ENCODE data around the gene CPNE6.

The CPNE6 gene

GRCh38 chr14:24113801-24114531 lies 42.6 kb downstream of the CPNE6 start:
- peaks cover 36% of the 10 kb centered on the region for H3K4me1 ChIP-seq
- H3K4me3 ChIP-seq: peak overlapping the region; percentile 75
- peak overlapping the region; percentile 95 for H3K27ac ChIP-seq
- 0 out of 2 replicates have a peak, but pooled peaks have one; percentile 22 for TF ChIP-seq Cebpa-rat (IDR thresholded peaks at IDR 0.05)
- H3K27me3 ChIP-seq: no peaks in the 10 kb centered on the region
- peaks cover 29% of the 10 kb centered on the region for H3K36me3 ChIP-seq
- peak overlapping the region; percentile 100 for H3K4me2 ChIP-seq
- H3K9ac ChIP-seq: peak overlapping the region; percentile 87
- H3K9me3 ChIP-seq: no peaks in the 10 kb centered on the region
- H4K20me1 ChIP-seq: no peaks in the 10 kb centered on the region

DNA sequence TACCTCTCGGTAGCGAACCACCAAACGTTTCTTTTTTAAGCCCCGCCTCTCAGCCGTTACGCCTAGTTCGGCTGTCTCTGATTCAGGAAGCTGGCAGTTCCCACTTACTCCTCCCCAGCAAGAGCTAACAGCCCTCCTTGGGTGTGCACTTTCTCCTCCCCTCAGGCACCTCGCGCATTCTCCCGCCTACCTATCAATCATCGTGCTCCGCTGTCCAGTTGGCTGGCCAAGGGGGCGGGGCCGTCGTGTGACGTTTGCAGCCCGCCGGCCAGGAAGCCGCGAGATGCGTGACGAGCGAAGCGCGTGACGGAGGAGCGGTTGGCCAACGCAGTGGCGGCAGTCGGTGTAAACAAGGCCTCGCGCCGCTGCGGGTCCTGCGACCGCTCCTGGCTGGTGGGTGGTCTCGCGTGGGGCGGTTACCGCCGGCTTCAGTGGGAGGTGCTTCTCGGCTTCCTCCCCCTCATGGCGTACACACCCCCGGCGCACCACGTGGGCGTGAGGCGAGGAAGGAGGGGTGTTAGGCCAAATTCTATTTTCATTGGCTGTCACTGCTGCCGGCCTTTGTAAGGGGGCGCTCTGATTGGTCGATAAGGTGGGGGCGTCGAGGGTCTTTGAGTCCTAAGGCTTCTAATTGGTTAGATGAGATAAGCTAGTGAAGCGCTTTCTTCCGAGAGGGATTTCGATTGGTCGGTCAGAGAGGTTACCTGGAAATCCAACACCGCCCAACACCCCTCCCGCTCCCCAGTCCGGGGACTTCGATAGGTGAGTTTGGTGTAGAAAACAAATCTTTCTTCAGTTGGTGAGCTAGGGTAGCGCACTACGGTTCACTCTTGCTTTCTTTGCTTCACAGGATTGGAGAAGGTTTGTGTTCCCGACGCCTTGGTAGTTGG lies 43.4 kb downstream of the CPNE6 start, which contains the start of the genes DCAF11 and NRL:
TSS of gene DCAF11 (plus strand) at position 246 of the 890 bp plus-strand sequence. CDS start 818 bp downstream, outside the sequence.
TSS of gene NRL (minus strand) at position 418 of the 890 bp plus-strand sequence. CDS start 32,101 bp downstream, outside the sequence.
- H4K20me1 ChIP-seq: no peaks in the 10 kb centered on the region
- peak within 1 kb of the TSS; percentile 95 for H3K27ac ChIP-seq
- H3K27me3 ChIP-seq: no peaks in the 10 kb centered on the region
- H3K4me1 ChIP-seq: peaks cover 32% of the 10 kb centered on the region
- H3K9ac ChIP-seq: peak within 1 kb of the TSS; percentile 87
- peak within 1 kb of the TSS; percentile 100 for H3K4me2 ChIP-seq
- no peaks in the 10 kb centered on the region for H3K9me3 ChIP-seq
- H3K4me3 ChIP-seq: peak within 1 kb of the TSS; percentile 75
- H3K36me3 ChIP-seq: peaks cover 37% of the 10 kb centered on the region
- TF ChIP-seq Cebpa-rat (IDR thresholded peaks at IDR 0.05): no peak

DNA sequence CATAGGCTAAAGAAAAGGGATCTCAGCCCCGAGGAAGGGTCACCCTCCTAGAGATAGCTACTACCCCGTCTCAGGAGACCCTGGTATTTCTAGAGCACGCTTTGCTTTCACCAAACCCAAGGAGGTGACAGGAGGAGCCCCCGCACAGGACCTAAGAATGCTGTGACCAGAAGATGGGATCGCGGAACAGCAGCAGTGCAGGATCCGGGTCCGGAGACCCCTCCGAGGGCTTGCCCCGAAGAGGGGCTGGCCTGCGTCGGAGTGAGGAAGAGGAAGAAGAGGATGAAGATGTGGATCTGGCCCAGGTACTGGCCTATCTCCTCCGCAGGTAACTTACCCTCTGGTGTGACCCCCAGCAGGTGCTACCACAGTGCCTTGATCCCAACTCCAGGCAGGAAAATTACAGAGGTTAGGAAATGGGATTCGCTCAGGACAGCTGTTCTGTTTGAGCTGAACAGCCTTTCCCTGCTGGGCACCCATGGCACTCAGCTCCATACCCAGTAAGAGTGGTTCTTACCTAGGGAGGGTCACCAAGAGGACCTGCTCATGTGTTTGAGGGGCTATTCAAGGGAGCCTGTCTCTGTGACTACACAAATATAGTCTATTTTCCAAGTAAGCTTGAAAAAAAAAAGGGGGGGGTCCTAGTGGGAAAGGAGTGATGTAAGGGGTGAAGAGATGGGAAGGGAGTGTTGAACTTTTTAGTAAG lies 44.2 kb downstream of the CPNE6 start:
- Histone ChIP-seq H3K36me3 (peaks cover 45% of the 10 kb centered on the region), H3K9me3 (no peaks in the 10 kb centered on the region), H3K4me1 (peaks cover 25% of the 10 kb centered on the region), H3K9ac (peak overlapping the region; percentile 87), H3K4me2 (peak overlapping the region; percentile 93), H3K4me3 (peak overlapping the region; percentile 75), H3K27ac (peak overlapping the region; percentile 48; the same call in 1 of the 2 replicates), H3K27me3 (no peaks in the 10 kb centered on the region), H4K20me1 (no peaks in the 10 kb centered on the region)
- no peak for TF ChIP-seq Cebpa-rat (IDR thresholded peaks at IDR 0.05)

GRCh38 chr14:24116128-24116814 lies 44.9 kb downstream of the CPNE6 start:
- Histone ChIP-seq H3K4me3 (peak overlapping the region; percentile 75), H3K27ac (no peak overlapping the region), H4K20me1 (no peaks in the 10 kb centered on the region), H3K9me3 (no peaks in the 10 kb centered on the region), H3K9ac (peak overlapping the region; percentile 87), H3K4me2 (peak overlapping the region; percentile 93), H3K4me1 (peaks cover 19% of the 10 kb centered on the region), H3K36me3 (peaks cover 52% of the 10 kb centered on the region), H3K27me3 (no peaks in the 10 kb centered on the region)
- TF ChIP-seq Cebpa-rat (IDR thresholded peaks at IDR 0.05): no peak

DNA sequence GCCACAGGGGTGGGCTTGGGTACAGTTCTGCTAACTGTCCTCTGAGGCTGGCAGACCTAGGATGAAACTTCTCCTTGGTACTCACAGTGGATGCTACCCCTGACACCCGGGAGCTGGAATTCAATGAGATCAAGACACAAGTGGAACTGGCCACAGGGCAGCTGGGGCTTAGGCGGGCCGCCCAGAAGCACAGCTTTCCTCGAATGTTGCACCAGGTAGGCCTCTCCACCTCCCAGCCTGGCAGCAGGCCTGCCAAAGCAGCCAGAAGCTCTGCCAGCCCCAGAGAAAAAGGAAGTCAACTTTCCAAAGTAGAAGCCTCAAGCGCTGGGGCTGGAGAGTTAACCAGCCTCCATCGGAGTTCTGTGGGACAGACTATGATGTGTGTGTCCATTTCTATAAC lies 45.8 kb downstream of the CPNE6 start:
- peaks cover 19% of the 10 kb centered on the region for H3K4me1 ChIP-seq
- H3K36me3 ChIP-seq: peaks cover 61% of the 10 kb centered on the region
- no peak for TF ChIP-seq Cebpa-rat (IDR thresholded peaks at IDR 0.05)
- no peak overlapping the region; the same call in 1 of the 2 replicates for H3K4me2 ChIP-seq
- H3K27ac ChIP-seq: no peak overlapping the region
- H3K9ac ChIP-seq: 0 out of 2 replicates have a peak overlapping the region, but pooled peaks have one; percentile 13
- H3K4me3 ChIP-seq: no peak overlapping the region
- H3K9me3 ChIP-seq: no peaks in the 10 kb centered on the region
- H4K20me1 ChIP-seq: no peaks in the 10 kb centered on the region
- no peaks in the 10 kb centered on the region for H3K27me3 ChIP-seq

DNA sequence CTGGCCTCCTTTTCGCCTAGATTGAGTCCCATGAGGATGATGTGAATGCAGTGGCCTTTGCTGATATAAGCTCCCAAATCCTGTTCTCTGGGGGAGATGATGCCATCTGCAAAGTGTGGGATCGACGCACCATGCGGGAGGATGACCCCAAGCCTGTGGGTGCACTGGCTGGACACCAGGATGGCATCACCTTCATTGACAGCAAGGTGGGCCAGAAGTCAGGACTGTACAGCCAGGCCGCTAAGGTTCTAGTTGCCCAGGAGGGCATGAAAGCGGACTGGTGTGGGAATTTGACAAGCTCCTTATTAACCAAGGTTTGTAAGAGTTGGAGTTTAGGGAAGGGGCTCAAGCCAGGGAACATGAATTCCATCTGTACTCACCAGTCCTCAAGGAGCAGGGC lies 48.3 kb downstream of the CPNE6 start:
- Histone ChIP-seq H4K20me1 (no peaks in the 10 kb centered on the region), H3K27me3 (no peaks in the 10 kb centered on the region), H3K9ac (no peak overlapping the region), H3K9me3 (no peaks in the 10 kb centered on the region), H3K4me3 (no peak overlapping the region), H3K27ac (no peak overlapping the region), H3K4me2 (no peak overlapping the region), H3K36me3 (peaks cover 86% of the 10 kb centered on the region), H3K4me1 (peaks cover 15% of the 10 kb centered on the region)
- TF ChIP-seq Cebpa-rat (IDR thresholded peaks at IDR 0.05): no peak

DNA sequence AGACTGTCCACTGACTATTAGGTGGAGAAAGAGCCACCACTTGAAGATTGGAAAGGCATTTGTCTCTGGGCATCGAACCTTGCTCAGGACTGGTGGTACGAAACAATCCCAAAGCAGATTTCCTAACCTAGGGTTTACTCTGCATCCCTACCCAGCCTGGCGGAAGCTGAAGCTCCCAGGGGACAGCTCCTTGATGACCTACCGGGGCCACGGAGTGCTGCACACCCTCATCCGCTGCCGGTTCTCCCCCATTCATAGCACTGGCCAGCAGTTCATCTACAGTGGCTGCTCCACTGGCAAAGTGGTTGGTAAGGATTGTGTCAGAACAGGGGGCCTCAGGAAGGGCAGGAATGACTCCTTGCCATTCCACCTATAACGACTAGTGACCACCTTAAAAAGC lies 49.8 kb downstream of the CPNE6 start:
- TF ChIP-seq Cebpa-rat (IDR thresholded peaks at IDR 0.05): no peak
- H3K9ac ChIP-seq: no peak overlapping the region
- no peak overlapping the region for H3K4me3 ChIP-seq
- H3K9me3 ChIP-seq: no peaks in the 10 kb centered on the region
- peaks cover 15% of the 10 kb centered on the region for H3K4me1 ChIP-seq
- peaks cover 88% of the 10 kb centered on the region for H3K36me3 ChIP-seq
- no peak overlapping the region for H3K4me2 ChIP-seq
- H3K27me3 ChIP-seq: no peaks in the 10 kb centered on the region
- H3K27ac ChIP-seq: no peak overlapping the region
- H4K20me1 ChIP-seq: no peaks in the 10 kb centered on the region

DNA sequence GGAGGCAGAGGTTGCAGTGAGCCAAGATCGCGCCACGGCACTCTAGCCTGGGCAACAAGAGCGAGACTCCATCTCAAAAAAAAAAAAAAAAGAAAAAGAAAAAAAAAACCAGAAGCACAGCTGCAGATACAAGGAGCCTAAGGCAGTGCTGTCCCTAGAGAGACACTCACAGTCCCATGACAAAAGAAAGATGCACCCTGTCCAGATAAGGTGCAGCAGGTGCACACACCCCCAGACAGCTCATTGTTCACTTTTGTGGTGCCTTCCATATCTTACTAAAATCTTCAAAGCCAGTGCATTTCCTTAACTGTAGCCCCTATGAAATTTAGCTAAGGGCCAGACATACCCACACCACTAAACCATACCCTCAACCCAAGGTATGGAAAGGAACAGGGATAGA lies 51.1 kb downstream of the CPNE6 start:
- H3K4me3 ChIP-seq: no peak overlapping the region
- H3K9me3 ChIP-seq: no peaks in the 10 kb centered on the region
- TF ChIP-seq Cebpa-rat (IDR thresholded peaks at IDR 0.05): no peak
- H4K20me1 ChIP-seq: no peaks in the 10 kb centered on the region
- H3K9ac ChIP-seq: no peak overlapping the region
- H3K4me1 ChIP-seq: peaks cover 20% of the 10 kb centered on the region
- no peak overlapping the region for H3K4me2 ChIP-seq
- peaks cover 76% of the 10 kb centered on the region for H3K36me3 ChIP-seq
- H3K27ac ChIP-seq: no peak overlapping the region
- no peaks in the 10 kb centered on the region for H3K27me3 ChIP-seq

- Histone ChIP-seq H3K36me3 (peaks cover 71% of the 10 kb centered on the region), H3K4me2 (no peak overlapping the region), H3K4me3 (no peak overlapping the region), H3K27ac (no peak overlapping the region), H3K4me1 (peaks cover 25% of the 10 kb centered on the region), H3K9me3 (no peaks in the 10 kb centered on the region), H3K27me3 (no peaks in the 10 kb centered on the region), H3K9ac (no peak overlapping the region), H4K20me1 (no peaks in the 10 kb centered on the region)
- no peak for TF ChIP-seq Cebpa-rat (IDR thresholded peaks at IDR 0.05)
These were observed 51.5 kb downstream of the CPNE6 start for GRCh38 chr14:24122898-24123297.

All from BLaER1 (cell line).